HEK293T (cell line): ENCODE results near the gene PHF5A.

Source experiments
- ARNT ChIP-seq: fragments of 450-650 bp; IDR thresholded peaks from 2 replicates; pipeline ENCODE4 v1.6.1; 2017; ENCODE audit warnings: mild to moderate bottlenecking
- BHLHE40 ChIP-seq: fragments of 450-650 bp; IDR thresholded peaks from 2 replicates; pipeline ENCODE4 v1.6.1; 2016; ENCODE audit warnings: mild to moderate bottlenecking, moderate library complexity, borderline replicate concordance
- FOXA1 ChIP-seq: fragments of 450-650 bp; IDR thresholded peaks from 2 replicates; pipeline ENCODE4 v1.6.1; 2016; ENCODE audit warnings: mild to moderate bottlenecking
- NFRKB ChIP-seq: fragments of 450-650 bp; IDR thresholded peaks from 2 replicates; pipeline ENCODE4 v1.6.1; 2016; ENCODE audit warnings: mild to moderate bottlenecking, moderate library complexity
- PKNOX1 ChIP-seq: fragments of 450-650 bp; IDR thresholded peaks from 2 replicates; pipeline ENCODE4 v1.6.1; 2016
- SP1 ChIP-seq: fragments of 450-650 bp; IDR thresholded peaks from 2 replicates; pipeline ENCODE4 v1.6.1; 2017

- TF ChIP-seq PKNOX1, result no peak
- no peak for TF ChIP-seq NFRKB
- TF ChIP-seq SP1, result no peak
- no peak for TF ChIP-seq FOXA1
- TF ChIP-seq BHLHE40, result no peak
- TF ChIP-seq ARNT, result no peak
Measured at GRCh38 chr22:41429951-41430332, 38.5 kb downstream of the PHF5A start.
